OCI-LY1 (cell line): Measurements from ENCODE around the gene S1PR2.

Source experiments
- H2AFZ ChIP-seq: fragments of 200-600 bp; sonication (generic), shearing (Covaris generic); 2 replicates; pipeline ENCODE4 v1.6.0; 2014; ENCODE audit warnings: antibody characterized with exemption, mild to moderate bottlenecking, low read length
- H3F3A ChIP-seq: fragments of 200-600 bp; sonication (generic), shearing (Covaris generic); 2 replicates; pipeline ENCODE4 v1.6.0; 2014; ENCODE audit warnings: mild to moderate bottlenecking, antibody characterized with exemption, low read length, moderate library complexity; ENCODE audit not compliant: insufficient read depth
- H3K27ac ChIP-seq: fragments of 200-600 bp; sonication (generic); 2 replicates; pipeline ENCODE4 v1.5.1; 2014; ENCODE audit warnings: low read length, mixed run types, mild to moderate bottlenecking, low read depth; ENCODE audit not compliant: poor library complexity, severe bottlenecking
- H3K27me3 ChIP-seq: fragments of 200-600 bp; sonication (generic); 2 replicates; pipeline ENCODE4 v1.6.0; 2014; ENCODE audit warnings: antibody characterized with exemption, mild to moderate bottlenecking, low read length, moderate library complexity; ENCODE audit not compliant: insufficient read depth
- H3K36me3 ChIP-seq: fragments of 200-600 bp; sonication (generic); 2 replicates; pipeline ENCODE4 v1.6.1; 2014; ENCODE audit warnings: mild to moderate bottlenecking, antibody characterized with exemption, low read length, moderate library complexity, mixed read lengths; ENCODE audit not compliant: insufficient read depth
- H3K4me1 ChIP-seq: fragments of 200-600 bp; sonication (generic); 2 replicates; pipeline ENCODE4 v1.5.1; 2014; ENCODE audit warnings: mild to moderate bottlenecking, low read length, moderate library complexity; ENCODE audit not compliant: insufficient read depth, severe bottlenecking
- H3K4me2 ChIP-seq: fragments of 200-600 bp; sonication (generic), shearing (Covaris generic); 2 replicates; pipeline ENCODE4 v1.6.1; 2014; ENCODE audit warnings: low read length
- H3K4me3 ChIP-seq: fragments of 200-600 bp; sonication (generic); 2 replicates; pipeline ENCODE4 v1.5.1; 2014; ENCODE audit warnings: low read length, low read depth, mild to moderate bottlenecking, mixed read lengths; ENCODE audit not compliant: poor library complexity, severe bottlenecking
- H3K79me2 ChIP-seq: fragments of 200-600 bp; shearing (Covaris generic); 2 replicates; pipeline ENCODE4 v1.6.1; 2016; ENCODE audit warnings: mixed run types, low read length, mixed read lengths; ENCODE audit not compliant: insufficient read depth
- H3K9ac ChIP-seq: fragments of 200-600 bp; sonication (generic), shearing (Covaris generic); 2 replicates; pipeline ENCODE4 v1.6.1; 2014; ENCODE audit warnings: mild to moderate bottlenecking, low read length, mixed read lengths
- H3K9me2 ChIP-seq: fragments of 200-600 bp; sonication (generic), shearing (Covaris generic); 2 replicates; pipeline ENCODE4 v1.6.1; 2014; ENCODE audit warnings: low read depth, mild to moderate bottlenecking, low read length, mixed read lengths
- H3K9me3 ChIP-seq: fragments of 200-600 bp; shearing (Covaris generic); 2 replicates; pipeline ENCODE4 v1.6.1; 2014; ENCODE audit warnings: low read length, mixed read lengths
- H4K20me1 ChIP-seq: fragments of 200-600 bp; sonication (generic), shearing (Covaris generic); 2 replicates; pipeline ENCODE4 v1.6.0; 2016; ENCODE audit warnings: mild to moderate bottlenecking, low read length; ENCODE audit not compliant: insufficient read depth
- EZH2 ChIP-seq: fragments of 200-600 bp; sonication (generic), shearing (Covaris generic); IDR thresholded peaks from 2 replicates; pipeline ENCODE4 v1.8.0; 2017; ENCODE audit warnings: borderline replicate concordance, mixed run types, mild to moderate bottlenecking, antibody characterized with exemption, low read length, moderate library complexity, mixed read lengths
- TF ChIP-seq, protein P1 (sequence below): fragments of 200-600 bp; sonication (generic), shearing (Covaris generic); IDR thresholded peaks from 2 replicates; pipeline ENCODE4 v1.5.1; 2017; ENCODE audit warnings: mild to moderate bottlenecking, antibody characterized with exemption, low read length, moderate library complexity, mixed read lengths

Gene S1PR2

DNA sequence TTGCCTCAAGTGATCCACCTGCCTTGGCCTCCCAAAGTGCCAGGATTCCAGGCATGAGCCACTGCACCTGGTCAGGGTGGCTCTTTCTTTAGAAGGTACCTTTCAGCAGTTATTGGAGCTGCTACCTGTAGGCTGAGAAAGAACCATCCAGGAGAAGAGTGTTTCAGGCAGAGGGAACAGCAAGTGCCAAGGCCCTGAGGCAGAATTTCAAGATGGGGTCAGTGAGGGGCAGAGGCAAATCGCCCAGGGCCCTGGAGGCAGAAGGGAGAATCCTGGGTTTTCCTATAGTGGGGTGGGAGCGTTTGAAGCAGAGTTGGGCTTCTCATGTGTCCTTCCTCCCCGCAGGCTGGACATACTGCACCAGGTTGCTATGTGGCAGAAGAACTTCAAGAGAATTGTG lies 23.1 kb upstream of the S1PR2 start:
- no peaks in the 10 kb centered on the region for H3K27me3 ChIP-seq

GRCh38 chr19:10252707-10253106 lies 21.6 kb upstream of the S1PR2 start:
- TF ChIP-seq, protein P1, sequence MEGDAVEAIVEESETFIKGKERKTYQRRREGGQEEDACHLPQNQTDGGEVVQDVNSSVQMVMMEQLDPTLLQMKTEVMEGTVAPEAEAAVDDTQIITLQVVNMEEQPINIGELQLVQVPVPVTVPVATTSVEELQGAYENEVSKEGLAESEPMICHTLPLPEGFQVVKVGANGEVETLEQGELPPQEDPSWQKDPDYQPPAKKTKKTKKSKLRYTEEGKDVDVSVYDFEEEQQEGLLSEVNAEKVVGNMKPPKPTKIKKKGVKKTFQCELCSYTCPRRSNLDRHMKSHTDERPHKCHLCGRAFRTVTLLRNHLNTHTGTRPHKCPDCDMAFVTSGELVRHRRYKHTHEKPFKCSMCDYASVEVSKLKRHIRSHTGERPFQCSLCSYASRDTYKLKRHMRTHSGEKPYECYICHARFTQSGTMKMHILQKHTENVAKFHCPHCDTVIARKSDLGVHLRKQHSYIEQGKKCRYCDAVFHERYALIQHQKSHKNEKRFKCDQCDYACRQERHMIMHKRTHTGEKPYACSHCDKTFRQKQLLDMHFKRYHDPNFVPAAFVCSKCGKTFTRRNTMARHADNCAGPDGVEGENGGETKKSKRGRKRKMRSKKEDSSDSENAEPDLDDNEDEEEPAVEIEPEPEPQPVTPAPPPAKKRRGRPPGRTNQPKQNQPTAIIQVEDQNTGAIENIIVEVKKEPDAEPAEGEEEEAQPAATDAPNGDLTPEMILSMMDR: no peak
- no peak for TF ChIP-seq EZH2
- Histone ChIP-seq H2AFZ (no peak overlapping the region), H3F3A (no peaks in the 10 kb centered on the region), H3K4me2 (peak overlapping the region; percentile 100), H4K20me1 (no peaks in the 10 kb centered on the region), H3K4me3 (peak overlapping the region; percentile 94), H3K27ac (peak overlapping the region; percentile 27), H3K4me1 (peaks cover 32% of the 10 kb centered on the region), H3K79me2 (peaks cover 8% of the 10 kb centered on the region), H3K9me2 (no peaks in the 10 kb centered on the region), H3K9ac (peak overlapping the region; percentile 92), H3K27me3 (no peaks in the 10 kb centered on the region), H3K9me3 (no peaks in the 10 kb centered on the region), H3K36me3 (peaks cover 41% of the 10 kb centered on the region)

More for the DNA sequence above, 23.1 kb upstream of the S1PR2 start:
- no peak overlapping the region for H3K27ac ChIP-seq
- H2AFZ ChIP-seq: no peak overlapping the region
- no peak for TF ChIP-seq EZH2
- TF ChIP-seq, protein P1: no peak
- H3K9me3 ChIP-seq: no peaks in the 10 kb centered on the region
- H3K9me2 ChIP-seq: no peaks in the 10 kb centered on the region
- peaks cover 52% of the 10 kb centered on the region for H3K36me3 ChIP-seq
- no peak overlapping the region for H3K4me2 ChIP-seq
- no peak overlapping the region for H3K4me3 ChIP-seq
- H4K20me1 ChIP-seq: no peaks in the 10 kb centered on the region
- H3K79me2 ChIP-seq: peaks cover 8% of the 10 kb centered on the region
- no peak overlapping the region for H3K9ac ChIP-seq
- H3F3A ChIP-seq: no peaks in the 10 kb centered on the region
- peaks cover 20% of the 10 kb centered on the region for H3K4me1 ChIP-seq

DNA sequence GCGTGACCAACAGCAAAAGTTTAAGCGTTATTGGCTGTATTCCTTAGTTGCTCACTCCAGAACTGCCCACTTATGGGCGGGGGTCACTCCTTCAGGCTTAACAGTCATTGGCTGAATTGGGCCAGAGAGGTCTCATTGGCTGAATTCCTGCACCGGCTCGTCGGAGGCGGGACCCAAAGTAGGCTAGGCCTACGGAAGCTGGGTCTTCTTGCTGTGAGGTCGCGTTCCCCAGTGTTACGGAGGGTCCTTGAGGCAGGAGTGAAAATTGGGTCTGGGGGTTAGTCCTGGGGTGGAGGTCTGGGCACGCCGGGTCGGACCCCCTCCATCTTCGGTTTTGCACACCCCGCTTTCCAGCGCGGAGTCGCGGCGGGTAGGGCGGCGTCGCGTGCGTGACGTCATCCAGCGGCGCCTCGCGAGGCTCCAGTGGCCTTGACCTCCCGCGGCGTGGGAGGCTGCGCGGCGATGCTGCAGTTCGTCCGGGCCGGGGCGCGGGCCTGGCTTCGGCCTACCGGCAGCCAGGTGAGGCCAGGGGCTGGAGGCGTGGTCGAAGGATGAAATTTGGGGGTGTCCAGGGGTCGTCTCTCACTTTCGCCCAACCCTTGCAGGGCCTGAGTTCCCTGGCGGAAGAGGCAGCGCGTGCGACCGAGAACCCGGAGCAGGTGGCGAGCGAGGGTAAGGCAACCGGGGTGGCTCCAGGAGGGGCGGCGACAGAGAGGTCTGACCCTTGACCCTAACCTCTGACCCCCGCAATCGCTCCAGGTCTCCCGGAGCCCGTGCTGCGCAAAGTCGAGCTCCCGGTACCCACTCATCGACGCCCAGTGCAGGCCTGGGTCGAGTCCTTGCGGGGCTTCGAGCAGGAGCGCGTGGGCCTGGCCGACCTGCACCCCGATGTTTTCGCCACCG lies 20.9 kb upstream of the S1PR2 start, which contains the start of gene MRPL4:
TSS of gene MRPL4 (plus strand) at position 423 of the 903 bp plus-strand sequence. CDS start at position 463, 40 bp downstream.
- peaks cover 35% of the 10 kb centered on the region for H3K36me3 ChIP-seq
- H3K9ac ChIP-seq: peak within 1 kb of the TSS; percentile 92
- H3K9me2 ChIP-seq: no peaks in the 10 kb centered on the region
- H2AFZ ChIP-seq: no peak within 1 kb of the TSS
- H3K9me3 ChIP-seq: no peaks in the 10 kb centered on the region
- TF ChIP-seq, protein P1: no peak
- TF ChIP-seq EZH2: no peak
- peak within 1 kb of the TSS; percentile 100 for H3K4me2 ChIP-seq
- peak within 1 kb of the TSS; percentile 94 for H3K4me3 ChIP-seq
- no peaks in the 10 kb centered on the region for H3K27me3 ChIP-seq
- H3K27ac ChIP-seq: peak within 1 kb of the TSS; percentile 41
- H3K79me2 ChIP-seq: peaks cover 8% of the 10 kb centered on the region
- H3F3A ChIP-seq: 0 out of 2 replicates have a peak, but pooled peaks cover 1% of the 10 kb centered on the region
- H3K4me1 ChIP-seq: peaks cover 34% of the 10 kb centered on the region
- H4K20me1 ChIP-seq: no peaks in the 10 kb centered on the region
